Glomerular visceral epithelial cell (primary cell): Measurements from ENCODE around the gene PIGU.
"Not testable (repeated sequence)": the region's sequence is repeated elsewhere in the genome, so short reads cannot be mapped to it uniquely, and the experiment has no call there.

ENCODE experiments used
- DNase-seq: peaks from one replicate; pipeline ENCODE4 v3.0.0-alpha.2; 2016; ENCODE audit errors: extremely low spot score

PIGU gene

DNA sequence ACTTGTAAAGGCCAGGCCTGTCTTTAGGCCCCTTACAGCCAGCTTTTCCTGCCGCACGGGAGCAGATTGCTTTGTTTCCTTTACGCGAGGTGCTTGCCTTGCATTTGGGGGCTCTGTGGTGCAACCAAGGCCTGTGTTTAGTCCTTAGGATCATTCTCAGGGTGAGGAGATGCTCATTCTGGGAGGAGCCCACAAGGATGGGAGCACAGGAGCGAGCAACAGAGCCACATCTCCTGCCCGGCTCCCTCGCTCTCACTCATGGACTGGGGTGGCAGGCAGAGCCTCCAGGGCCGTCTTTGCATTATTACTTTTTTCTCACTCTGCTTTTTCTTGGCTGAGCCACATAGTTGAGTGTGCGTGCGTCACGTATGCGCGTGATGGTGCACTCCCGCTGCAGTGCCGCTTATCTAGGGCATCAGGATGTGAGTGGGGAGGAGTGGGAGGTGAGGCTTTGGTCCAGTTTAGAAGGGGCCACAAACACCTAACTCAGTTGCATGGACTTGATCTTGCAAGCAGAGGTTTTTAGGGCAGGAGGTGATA, 141.5 kb downstream of the PIGU start:
- no peak for DNase-seq

DNA sequence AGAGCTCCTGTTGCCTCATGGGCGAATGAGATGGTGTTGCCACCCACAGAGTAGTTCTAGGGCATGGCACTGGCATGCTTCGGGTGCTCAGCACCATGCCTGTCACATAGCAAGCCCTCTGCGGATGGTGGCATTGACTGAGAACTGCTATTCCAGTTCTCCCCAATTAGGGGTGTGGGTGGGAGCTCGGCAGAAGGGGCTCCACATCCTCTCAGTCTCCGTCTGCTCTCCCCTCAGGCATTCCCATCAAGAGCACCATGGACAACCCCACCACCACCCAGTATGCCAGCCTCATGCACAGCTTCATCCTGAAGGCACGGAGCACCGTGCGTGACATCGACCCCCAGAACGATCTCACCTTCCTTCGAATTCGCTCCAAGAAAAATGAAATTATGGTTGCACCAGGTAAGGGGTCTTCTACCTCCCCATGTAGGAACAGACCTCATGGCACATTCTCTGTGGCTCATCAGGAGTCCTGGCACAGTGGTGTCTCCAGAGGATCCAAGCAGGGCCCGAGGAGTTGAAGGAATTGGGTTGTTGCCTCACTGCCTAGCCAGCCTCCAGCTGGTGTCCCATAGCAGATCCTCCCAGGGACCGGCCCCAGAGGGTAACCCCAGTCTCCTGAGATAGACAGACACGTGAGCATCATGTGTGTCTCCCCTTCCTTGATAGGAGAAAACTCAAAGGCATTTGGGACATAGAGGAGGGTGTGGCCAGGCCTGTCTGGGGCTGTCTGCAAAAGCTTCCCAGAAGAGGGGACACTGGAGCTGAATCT, 142.3 kb downstream of the PIGU start:
- no peak for DNase-seq

DNA sequence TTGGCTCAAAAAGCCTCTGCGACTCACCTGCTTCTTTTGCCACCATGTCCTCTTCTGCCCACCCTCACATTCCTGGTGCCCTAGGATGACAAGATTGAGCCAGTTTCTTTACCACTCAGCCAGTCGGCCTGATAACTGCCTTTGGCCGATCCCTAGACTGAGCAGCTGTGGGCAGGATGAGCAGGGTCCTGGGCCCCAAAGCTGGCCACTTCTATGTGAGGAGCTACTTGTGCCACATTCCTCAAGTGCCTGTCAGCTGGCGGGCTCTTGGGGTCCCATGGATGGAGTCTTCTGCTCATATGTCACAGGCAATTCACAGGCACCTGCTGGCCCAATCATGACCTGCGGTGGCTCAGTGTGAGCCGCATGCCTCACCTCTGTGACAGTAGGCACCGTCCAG, 144.1 kb downstream of the PIGU start:
- DNase-seq, result no peak

DNA sequence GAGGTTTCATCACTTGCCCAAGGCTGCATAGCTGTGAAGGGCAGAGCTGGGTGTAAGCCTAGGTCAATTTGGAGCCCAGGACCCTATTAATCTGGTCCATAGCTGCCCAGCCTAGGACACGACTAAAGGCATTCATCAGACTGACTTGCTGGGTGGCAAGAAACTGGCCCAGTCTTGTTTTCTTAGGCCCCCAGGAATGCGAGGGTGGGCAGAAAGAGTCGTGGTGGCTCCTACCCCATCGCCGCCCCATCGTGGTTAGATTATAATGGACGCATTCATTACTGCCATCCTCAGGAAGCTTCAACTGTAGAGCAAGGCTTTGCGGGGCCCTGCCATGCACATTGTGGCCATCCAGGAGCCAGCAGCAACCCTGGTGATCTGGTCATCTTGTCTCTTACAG, 144.6 kb downstream of the PIGU start:
- peak; percentile 17 for DNase-seq

DNA sequence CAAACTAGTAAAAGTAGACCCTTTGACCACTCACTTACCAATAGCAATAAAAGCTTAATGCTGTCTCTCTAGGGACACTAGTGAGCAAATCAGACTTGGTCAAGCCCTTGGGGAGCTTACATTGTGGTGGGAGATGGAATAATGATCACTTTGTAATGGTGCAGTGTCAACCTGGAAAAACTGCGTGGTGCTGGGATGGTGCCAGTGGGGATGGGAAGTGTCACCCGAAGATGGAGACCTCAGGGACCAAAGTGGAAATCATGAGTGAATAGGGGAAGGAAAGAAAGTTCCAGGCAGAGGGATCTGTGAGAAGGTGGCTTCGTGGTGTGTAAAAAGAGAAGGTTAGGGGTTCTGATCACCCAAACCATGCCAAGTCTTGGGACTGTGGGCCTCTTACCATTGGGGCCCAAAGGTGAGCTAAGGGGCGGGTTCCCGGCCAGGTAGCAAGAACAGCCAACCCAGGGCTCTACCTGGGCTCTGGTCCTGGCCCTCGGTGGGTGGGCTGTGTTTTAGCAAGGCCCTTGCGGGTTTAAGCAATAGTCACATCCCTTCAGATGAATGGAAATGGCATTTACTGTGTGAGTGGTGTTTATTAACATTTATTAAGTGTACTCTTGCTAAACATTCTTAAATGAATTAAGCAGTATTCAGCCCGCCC, 145.2 kb downstream of the PIGU start:
- no peak for DNase-seq

DNA sequence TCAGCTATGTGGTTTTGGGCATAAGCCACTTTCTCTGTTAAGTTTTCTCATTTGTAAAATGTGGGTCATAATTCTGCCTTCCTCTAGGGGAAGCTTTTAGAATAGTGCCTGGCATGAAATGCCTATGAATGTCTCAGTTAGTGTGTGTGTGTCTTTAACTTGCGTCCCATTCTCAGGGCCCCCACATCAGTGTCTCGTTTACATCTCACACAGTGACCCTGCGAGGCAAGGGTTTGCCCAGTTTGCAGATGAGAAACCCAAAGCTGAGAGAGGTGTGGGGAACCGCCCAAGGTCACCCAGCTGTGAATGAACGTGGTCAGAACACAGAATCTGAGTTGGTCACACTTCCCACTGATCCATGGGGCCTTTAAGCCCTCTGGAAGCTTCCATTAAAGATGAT, 146.6 kb downstream of the PIGU start:
- no peak for DNase-seq

DNA sequence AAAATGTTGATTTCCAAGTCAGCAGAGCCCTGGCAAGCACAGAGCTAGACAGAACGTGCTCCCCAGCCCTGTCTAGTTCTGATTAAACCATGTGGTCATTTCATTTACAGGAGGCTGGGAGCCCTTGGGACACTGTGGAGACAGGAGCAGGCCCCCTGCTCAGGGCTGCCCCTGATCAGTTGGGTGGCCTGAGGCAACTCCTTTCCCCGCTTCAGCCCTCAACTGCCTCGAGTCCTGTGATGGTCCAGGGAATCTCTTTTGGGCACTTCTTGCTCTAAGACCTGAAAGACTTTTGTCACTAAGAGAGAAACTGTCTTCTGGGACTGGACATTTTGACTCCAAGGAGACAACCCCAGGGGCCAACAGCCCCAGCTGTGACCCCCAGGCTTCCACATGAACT, 147.2 kb downstream of the PIGU start:
- no peak for DNase-seq

DNA sequence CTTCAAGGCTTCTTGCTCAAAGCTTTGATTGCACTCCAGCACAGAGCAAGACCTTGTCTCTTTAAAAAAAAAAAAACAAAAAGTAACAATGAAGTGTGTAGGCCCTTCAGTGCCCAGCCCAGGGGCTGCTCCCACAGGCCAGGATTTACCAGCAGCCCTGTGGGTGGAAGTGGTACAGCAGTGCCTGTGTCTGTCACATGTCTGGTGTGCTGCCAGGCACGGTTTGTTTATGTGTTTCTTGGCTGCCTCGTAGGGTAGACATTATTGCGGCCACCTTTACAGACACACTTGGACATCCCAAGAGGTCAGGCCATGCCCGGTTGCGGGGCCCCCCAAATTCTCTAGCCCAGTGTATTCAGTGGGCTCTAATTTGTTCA, 148.0 kb downstream of the PIGU start:
- no peak for DNase-seq

DNA sequence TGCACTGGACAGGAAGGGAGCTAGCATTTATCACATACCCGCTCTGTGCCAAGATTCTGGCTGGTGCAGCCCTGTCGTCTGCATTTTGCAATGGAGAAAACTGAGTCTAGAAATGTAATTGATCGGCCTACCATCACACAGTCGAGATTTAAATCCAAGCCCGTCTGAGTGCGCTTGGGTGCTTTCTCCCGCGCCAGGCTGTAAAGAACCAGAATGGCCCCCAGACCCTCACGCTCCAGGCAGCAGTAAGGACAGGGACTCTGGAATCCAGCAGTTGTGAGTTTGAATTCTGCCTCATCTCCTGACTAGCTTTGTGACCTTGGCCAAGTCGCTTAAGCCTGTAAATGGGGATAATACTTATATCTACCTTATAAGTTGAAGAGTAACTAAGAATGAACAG, 149.9 kb downstream of the PIGU start:
- no peak for DNase-seq

DNA sequence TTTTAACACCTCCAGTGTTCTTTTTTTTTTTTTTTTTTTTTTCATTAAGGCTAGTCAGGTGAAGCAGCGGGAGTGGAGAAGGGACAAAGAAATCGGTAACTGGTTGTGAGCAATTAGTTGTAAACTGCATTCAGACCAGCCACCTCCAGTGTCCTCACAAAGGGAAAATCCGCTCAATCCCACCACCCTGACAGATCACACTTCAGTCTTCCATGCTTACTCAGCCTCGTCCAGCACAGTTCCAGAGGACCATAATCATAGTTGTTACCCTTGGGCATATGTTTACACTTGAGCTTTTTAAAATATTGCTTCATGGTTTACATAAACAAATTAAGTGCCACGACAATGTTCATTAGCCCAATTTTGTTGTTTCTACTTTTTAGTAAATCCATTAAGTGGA, 150.4 kb downstream of the PIGU start:
- DNase-seq, result peak; percentile 27

DNA sequence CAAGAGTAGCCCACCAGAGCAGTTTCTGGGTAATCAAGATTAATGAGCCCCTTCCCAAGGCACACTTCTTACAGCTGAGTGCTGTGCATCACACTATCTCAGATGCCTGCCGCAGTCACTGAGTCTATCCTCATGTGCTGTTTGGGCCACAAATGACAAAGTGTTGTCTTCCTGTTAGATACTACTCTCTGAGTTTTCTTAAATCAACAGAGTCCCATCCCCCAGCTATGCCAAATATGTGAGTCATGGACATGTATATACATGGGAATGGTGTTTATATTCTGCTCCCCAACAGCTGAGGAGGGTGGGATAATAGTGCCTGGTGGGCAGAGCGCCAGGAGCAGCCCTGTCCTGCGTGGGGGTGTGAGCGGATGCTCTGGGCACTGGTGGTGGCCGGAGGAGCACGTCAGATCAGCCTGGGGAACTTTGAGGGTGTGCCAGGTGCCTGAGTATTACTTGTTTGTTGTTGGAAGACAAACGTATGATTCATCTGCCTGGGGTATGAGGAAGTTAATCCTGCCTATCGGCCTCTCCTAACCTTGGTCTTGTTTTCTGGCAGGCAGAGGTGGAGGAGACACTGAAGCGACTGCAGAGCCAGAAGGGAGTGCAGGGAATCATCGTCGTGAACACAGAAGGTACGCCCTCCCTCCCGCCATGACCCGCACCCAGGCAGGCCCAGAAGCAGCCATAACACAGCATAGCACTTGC, 151.0 kb downstream of the PIGU start:
- peak; percentile 100 for DNase-seq

DNA sequence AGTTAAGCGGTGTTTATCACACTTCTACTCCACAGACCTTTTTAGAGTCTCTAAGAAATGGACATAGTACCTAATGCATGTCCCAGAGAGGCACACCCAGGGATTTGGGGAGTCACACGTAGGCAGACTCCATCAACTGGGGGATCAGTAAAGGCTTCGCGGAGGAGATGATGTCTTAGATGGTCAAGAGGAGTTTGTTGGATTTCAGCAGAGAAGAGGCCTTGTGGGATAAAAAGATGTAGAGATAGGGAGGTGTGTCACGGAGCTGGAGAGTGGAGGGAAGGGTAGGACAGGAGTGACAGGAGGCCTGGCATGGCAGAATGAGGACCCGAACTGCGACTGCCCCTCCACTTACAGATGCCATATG, 151.6 kb downstream of the PIGU start:
- no peak for DNase-seq

DNA sequence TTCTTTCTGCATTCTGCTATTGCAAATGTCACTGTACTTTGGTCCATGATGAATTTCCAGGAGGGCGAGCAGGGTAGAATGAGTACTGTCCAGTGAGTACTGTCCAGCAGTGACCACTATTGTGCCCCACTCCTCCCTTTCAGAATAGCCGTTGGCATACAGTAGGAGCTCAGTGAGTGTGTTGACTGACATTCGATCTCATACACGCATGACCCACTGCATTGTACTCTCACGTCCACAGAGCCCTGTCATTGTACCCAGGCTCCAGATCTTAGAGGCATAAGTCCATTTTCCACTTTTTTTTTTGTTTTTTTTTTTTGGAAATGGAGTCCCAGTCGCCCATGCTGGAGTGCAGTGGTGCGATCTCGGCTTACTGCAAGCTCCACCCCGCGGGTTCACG, 152.5 kb downstream of the PIGU start:
- DNase-seq, result no peak

DNA sequence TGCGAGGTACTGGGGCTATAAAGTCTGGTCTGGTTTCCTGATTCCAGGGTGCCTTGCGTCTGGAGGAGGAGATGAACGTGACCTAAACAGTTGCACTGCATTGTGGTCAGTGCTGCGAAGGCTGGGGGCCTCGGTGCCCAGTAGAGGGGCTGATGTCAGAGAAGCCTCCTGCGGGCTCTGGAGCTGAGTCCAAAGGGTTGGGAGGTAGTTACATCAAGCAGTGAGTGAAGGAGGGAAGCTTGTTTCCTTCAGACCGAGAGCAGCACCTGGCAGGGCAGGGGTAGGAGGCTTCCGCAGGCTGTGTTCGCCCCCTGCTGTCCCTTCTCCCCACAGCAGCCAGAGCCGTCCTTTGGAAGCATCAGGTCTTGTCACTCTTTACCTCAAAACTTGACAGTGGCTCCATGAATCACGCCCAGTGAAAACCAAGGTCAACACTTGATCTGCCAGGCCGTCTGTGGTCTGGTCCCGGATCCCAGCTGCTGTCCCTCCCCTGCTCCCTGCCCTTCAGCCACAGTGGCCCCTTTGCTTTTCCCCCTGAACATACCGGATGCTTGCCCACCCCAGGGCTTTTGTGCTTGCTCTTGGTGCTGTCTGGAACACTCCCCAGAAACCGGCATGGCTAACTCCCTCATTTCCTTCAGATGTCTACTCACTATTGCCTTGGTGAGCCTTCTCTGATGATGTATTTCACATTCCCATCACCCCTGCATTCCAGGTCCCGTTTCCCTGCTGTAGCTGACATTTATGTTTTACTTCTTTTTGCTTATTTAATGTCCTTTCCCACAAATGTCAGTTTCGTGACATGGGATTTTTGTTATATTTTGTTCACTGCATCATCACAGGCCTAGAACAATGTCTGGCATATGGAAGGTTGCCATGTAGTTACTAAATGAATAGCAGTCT, 153.7 kb downstream of the PIGU start:
- DNase-seq, result peak; percentile 90

DNA sequence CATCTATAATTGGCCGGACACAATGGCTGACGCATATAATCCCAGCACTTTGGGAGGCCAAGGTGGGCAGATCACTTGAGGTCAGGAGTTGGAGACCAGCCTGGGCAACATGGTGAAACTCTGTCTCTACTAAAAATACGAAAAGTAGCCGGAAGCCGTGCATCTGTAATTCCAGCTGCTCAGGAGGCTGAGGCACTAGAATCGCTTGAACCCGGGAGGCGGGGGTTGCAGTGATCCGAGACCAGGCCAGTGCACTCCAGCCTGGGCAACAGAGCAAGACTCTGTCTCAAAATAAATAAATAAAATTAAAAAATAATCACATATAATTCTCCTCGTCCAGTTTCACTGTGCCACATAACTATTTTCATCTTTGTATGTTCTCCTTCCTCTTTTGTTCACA, 157.1 kb downstream of the PIGU start:
- not testable (repeated sequence) for DNase-seq

DNA sequence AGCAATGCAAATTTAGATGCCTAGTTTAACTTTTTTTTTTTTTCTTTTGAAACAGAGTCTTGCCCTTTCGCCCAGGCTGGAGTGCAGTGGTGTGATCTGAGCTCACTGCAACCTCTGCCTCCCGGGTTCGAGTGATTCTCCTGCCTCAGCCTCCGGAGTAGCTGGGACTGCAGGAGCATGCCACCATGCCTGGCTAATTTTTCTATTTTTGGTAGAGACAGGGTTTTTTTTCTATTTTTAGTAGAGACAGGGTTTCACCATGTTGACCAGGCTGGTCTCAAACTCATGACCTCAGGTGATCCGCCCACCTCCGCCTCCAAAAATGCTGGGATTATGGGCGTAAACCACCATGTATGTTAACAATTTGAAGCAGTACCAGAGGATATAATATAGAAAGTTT, 158.0 kb downstream of the PIGU start:
- DNase-seq, result not testable (repeated sequence)

DNA sequence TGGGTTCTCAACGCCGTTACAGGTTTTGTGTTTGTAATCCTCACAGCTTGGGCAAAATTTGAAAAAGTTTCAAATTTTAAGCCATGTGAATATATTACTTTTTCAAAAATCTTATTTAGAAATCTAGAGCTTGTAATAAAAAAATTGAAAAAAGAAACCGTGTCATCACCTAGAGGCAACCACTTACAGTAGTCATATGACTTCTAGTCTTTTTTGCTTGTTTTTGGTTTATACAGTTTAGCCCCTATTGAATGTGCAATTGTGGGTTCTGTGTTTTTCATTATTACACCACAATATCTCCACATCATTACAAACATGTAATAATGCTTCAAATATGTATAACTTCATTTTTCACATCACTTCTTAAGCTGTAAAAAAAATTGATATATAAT, 159.8 kb downstream of the PIGU start:
- DNase-seq, result no peak

DNA sequence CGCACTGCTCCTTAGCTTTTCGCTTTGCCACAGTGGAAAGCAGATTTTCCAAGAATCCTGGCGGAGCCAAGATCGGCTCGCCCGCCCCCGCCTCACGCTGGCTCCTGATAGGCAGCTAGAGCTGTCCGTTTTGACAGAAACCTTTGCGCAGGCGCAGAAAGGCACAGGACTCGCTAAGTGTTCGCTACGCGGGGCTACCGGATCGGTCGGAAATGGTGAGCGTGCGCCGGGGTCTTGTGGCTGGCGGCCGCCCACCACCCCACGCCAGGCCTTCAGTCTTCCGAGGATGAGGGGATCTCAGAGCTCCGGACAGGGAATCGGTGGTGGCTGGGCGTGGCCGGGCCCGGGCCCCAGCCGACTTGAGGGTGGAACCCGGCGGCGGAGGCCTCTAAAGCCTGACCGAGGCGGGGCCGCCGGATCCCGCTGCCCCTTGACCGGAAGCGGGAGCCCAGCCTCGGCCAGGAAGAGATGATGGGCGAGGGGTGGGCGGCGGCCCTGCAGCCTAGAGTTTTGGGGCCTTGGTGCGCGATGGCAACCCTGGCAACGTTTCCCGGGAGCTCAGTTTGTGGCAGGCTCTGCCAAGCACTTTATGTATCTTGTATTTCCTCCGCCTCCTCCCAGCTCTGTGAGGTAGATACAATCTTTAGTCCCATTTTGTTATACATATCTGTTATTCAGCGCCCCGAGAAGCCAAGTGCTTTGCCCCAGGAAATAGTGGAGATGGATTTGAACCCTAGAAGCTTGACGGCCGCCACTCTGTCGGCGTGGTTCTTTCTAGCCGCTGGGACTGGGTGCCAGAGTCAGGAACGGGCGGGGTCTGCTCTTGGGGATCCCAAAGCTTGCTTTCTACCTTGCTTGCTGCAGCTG, 160.4 kb downstream of the PIGU start, which contains the start of gene DYNLRB1:
TSS of gene DYNLRB1 (plus strand) at position 176 of the 867 bp plus-strand sequence. CDS start at position 213, 37 bp downstream.
- peak; percentile 98 for DNase-seq

DNA sequence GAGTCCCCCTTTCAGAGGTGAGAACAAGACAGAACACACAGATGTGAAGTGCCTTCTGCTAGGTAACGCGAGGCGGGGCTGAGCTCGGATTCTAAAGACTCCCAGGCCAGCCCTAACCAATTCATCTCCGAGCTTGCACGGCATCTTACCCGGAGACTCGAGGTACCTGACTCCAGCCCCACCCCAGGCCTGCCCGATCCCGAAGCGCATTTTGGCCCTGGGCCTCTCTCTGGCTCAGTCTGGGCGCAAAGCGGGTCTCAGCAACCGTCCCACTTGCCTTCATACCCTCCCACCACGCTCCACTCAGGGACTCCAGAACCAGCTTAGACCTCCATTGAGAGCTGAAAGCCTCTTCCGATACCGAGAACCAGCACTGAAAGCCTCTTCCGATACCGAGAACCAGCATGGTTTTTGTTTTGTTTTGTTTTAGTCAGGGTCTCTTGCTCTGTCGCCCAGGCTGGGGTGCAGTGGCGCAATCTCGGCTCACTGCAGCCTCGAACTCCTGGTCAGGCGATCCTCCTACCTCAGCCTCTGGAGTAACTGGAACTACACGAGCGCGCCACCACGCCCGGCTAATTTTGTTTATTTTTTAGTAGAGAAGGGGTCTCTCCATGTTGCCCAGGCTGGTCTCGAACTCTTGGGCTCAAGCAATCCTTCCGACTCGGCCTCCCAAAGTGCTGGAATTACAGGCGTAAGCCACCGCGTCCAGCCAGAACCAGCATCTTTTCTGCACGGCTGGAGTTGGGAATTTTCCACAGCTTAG, 161.2 kb downstream of the PIGU start:
- peak; percentile 70 for DNase-seq
